GM12891 (cell line): ENCODE results near the gene DNAH12.

ENCODE experiments used
- SPI1 ChIP-seq: IDR thresholded peaks from 2 replicates; pipeline ENCODE4 v1.6.1; 2011; ENCODE audit warnings: low read depth, low read length, control low read depth
- TAF1 ChIP-seq: IDR thresholded peaks from 2 replicates; pipeline ENCODE4 v1.6.1; 2011; ENCODE audit warnings: low read depth, low read length, control low read depth

DNA sequence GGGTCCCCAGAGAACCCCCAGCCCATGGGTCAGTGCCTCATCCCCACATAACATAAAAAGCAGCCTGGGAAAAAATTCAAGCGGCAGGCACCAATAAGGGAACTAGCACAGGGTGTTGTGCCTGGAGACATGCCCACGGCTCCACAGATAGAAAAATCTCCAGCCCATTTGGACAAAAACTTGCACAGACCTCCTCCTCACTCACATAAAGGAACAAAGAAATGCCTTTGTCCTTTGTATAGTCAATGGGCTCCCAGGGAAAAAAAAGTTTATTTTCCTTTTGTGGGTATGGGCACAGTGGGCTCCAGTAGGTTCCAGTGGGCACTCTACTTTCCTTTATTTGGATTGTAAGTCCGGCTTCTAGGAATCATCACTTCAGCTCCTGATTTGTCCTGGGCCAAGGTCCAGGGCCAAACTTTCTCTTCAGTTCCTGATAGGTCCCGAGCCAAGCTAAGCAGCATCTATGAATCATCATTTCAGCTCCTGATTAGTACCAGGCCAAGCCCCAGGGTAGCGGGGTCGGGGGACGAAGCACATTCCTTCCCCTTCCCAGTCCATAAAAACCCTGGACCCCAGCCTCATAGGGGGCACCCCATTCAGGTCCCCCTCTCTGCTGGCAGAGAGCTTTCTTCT is 1.6 kb upstream of the DNAH12 start:
- no peak for TF ChIP-seq SPI1
- no peak for TF ChIP-seq TAF1
